ENCODE data around the gene ZNF333. TPM values are rescaled to one million over a fixed set of nuclear protein-coding genes. Genes with fewer than 3 reads are reported as not detected.
"Not testable (repeated sequence)": the region's sequence is repeated elsewhere in the genome, so short reads cannot be mapped to it uniquely, and the experiment has no call there.

ZNF333 gene
- total RNA-seq, 1 donor, result 21.1 TPM

DNA sequence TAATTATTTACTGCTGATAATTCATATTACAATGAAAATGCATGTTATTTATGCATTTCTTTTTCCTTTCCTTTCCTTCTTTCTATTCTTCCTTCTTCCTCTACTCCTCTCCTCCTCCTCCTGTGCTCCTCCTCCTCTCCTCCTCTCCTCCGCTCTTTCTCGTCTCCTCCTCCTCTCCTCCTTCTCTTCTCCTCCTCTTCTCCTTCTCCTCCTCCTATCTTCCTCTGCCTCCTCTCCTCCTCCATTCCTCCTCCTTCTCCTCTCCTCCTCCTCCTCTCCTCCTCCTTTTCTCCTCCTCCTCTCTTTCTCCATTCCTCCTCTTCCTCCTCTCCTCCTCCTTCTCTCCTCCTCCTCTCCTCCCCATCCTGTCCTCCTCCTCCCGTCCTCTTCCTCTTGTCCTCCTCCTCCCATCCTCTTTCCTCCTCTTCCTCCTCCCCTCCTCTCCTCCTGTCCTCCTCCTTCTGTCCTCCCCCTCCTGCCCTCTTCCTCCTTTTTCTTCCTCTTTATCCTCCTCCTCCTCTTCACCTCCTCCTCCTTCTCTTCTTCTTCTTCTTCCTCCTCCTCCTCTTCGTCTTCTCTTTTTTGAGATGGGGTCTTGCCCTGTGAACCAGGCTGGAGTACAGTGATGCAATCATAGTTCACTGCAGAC lies 73.8 kb downstream of the ZNF333 start:
- TF ChIP-seq, protein P1, sequence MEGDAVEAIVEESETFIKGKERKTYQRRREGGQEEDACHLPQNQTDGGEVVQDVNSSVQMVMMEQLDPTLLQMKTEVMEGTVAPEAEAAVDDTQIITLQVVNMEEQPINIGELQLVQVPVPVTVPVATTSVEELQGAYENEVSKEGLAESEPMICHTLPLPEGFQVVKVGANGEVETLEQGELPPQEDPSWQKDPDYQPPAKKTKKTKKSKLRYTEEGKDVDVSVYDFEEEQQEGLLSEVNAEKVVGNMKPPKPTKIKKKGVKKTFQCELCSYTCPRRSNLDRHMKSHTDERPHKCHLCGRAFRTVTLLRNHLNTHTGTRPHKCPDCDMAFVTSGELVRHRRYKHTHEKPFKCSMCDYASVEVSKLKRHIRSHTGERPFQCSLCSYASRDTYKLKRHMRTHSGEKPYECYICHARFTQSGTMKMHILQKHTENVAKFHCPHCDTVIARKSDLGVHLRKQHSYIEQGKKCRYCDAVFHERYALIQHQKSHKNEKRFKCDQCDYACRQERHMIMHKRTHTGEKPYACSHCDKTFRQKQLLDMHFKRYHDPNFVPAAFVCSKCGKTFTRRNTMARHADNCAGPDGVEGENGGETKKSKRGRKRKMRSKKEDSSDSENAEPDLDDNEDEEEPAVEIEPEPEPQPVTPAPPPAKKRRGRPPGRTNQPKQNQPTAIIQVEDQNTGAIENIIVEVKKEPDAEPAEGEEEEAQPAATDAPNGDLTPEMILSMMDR (IDR thresholded peaks at IDR 0.05; ENCODE audit: insufficient read depth, low read length), result no peak
- no peak overlapping the region for H3K4me3 ChIP-seq (ENCODE audit: low read depth, low read length)
- no peak for DNase-seq (ENCODE audit: low read depth)

DNA sequence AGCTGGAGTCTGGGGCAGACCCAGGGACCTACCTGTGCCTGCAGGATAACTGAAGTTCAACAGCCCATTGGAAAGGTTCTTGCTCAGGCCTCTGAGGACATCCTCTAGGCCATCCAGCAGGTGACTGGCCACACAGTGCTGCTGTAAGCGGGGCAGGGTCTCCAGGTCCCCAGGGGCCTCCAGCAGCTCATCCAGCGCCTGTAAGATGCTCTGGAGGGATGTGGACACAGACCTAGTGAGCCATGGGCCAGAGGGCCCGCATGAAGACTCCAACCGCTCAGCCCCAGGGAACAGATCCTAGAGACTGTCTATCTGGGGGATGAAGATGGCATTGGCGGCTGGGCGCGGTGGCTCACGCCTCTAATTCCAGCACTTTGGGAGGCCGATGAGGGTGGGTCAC lies 74.6 kb downstream of the ZNF333 start:
- DNase-seq (ENCODE audit: low read depth), result no peak
- TF ChIP-seq, protein P1 (IDR thresholded peaks at IDR 0.05; ENCODE audit: insufficient read depth, low read length), result no peak
- H3K4me3 ChIP-seq (ENCODE audit: low read depth, low read length), result no peak overlapping the region

GRCh38 chr19:14765403-14765802 lies 75.6 kb downstream of the ZNF333 start:
- not testable (repeated sequence) for H3K4me3 ChIP-seq (ENCODE audit: low read depth, low read length); DNase-seq (ENCODE audit: low read depth)

- DNase-seq (ENCODE audit: low read depth); H3K4me3 ChIP-seq (ENCODE audit: low read depth, low read length): not testable (repeated sequence)
Observed at GRCh38 chr19:14765841-14766240, 76.0 kb downstream of the ZNF333 start.

DNA sequence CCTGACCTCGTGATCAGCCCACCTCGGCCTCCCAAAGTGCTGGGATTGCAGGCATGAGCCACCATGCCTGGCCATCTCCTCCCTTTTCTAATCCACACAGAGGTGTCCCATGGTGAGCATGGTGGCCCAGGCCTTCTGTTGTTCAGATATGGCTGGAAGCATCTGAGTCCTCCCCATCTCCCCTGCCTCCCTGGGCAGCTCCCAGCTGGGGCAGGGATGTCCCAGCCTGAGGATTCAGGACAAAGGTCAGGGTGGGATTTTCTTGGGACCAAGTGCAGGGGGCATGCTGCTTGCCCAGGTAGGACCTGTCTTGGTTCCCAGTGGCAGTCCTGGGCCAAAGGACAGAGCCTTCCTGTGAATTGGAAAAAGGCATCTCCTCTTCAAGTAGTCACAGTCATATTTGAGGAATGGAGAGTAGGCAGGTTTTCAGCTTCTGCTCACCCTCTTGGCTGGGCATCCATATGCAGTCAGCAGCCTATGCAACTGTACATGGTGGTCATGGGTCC lies 77.7 kb downstream of the ZNF333 start:
- TF ChIP-seq, protein P1 (IDR thresholded peaks at IDR 0.05; ENCODE audit: insufficient read depth, low read length), result no peak
- no peak overlapping the region for H3K4me3 ChIP-seq (ENCODE audit: low read depth, low read length)
- DNase-seq (ENCODE audit: low read depth), result no peak

GRCh38 chr19:14768001-14768400 lies 78.2 kb downstream of the ZNF333 start:
- TF ChIP-seq, protein P1 (IDR thresholded peaks at IDR 0.05; ENCODE audit: insufficient read depth, low read length), result no peak
- no peak overlapping the region for H3K4me3 ChIP-seq (ENCODE audit: low read depth, low read length)
- no peak for DNase-seq (ENCODE audit: low read depth)

- TF ChIP-seq, protein P1 (IDR thresholded peaks at IDR 0.05; ENCODE audit: insufficient read depth, low read length), result no peak
- no peak overlapping the region for H3K4me3 ChIP-seq (ENCODE audit: low read depth, low read length)
- DNase-seq (ENCODE audit: low read depth), result no peak
Observed at GRCh38 chr19:14769201-14769600, 79.4 kb downstream of the ZNF333 start.

DNA sequence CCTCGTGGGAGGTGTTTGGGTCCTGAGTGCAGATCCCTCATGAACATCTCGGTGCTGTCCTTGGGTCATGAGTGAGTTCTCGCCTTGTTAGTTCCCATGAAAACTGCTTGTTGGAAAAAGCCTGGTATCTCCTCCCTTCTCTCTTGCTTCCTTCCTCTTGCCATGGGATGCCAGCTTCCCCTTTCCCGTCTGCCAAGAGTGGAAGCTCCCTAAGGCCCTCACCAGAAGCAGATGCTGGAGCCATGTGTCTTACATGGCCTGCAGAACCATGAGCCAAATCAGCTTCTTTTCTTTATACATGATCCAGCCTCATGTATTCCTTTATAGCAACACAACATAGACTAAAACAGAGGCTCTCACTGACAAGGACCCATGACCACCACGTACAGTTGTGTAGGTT lies 80.3 kb downstream of the ZNF333 start:
- H3K4me3 ChIP-seq (ENCODE audit: low read depth, low read length), result no peak overlapping the region
- no peak for DNase-seq (ENCODE audit: low read depth)
- TF ChIP-seq, protein P1 (IDR thresholded peaks at IDR 0.05; ENCODE audit: insufficient read depth, low read length), result no peak

All from fibroblast of the aortic adventitia (primary cell).